ENCODE results near the gene TENT4A.
"Not testable (repeated sequence)": the region's sequence is repeated elsewhere in the genome, so short reads cannot be mapped to it uniquely, and the experiment has no call there.

Gene TENT4A

GRCh38 chr5:6773342-6774035, 60.3 kb downstream of the TENT4A start:
- DNase-seq (ENCODE audit: low spot score): no peak

GRCh38 chr5:6774207-6774606, 61.0 kb downstream of the TENT4A start:
- not testable (repeated sequence) for DNase-seq (ENCODE audit: low spot score)

DNA sequence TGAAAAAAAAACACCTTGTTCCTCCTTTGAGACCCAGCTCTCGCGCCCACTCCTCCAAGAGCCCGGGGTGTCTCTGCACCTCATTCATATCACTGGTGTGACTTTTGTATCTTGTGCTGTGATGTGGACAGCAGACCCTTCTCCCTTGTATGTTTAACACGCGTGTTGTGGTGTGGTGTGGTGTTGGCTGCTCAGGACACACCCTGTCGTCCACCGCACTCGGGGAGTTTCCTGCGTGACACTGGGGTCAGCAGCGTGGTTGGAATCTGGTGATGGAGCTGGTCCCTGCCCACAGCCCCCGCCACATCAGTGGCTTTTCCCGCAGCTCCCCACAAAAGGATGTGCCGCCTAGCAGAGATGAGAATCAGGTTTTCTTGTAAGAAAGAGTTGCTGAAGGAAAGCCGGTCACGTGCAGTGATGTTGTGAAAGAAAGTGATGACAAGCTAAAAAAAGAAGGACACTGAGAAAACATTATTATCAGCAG, 61.5 kb downstream of the TENT4A start:
- no peak for DNase-seq (ENCODE audit: low spot score)

- DNase-seq (ENCODE audit: low spot score): no peak
Observed at GRCh38 chr5:6775571-6775970, 62.3 kb downstream of the TENT4A start.

DNA sequence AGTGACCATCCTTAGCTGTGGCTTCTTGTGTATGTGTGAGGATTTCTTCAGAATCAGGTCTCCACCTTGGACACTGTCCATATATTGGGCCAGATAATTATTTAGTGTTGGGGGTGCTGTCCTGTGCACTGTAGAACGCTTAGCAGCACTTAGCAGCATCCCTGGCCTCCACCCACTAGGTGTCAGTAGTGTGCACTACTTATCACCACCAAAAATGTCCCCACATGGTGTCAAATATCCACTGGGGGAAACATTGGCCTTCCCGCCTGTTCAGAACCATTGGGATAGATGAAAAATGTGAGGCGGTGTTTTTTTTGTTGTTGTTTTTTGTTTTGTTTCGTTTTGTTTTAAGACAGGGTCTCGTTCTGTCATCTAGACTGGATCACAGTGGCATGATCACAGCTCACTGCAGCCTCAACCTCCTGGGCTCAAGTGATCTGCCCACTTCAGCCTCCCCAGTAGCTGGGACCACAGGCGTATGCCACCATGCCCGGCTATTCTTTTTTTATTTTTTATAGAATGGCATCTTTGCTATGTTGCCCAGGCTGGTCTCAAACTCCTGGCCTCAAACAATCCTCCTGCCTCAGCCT, 67.7 kb downstream of the TENT4A start:
- peak; percentile 41 for DNase-seq (ENCODE audit: low spot score)

DNA sequence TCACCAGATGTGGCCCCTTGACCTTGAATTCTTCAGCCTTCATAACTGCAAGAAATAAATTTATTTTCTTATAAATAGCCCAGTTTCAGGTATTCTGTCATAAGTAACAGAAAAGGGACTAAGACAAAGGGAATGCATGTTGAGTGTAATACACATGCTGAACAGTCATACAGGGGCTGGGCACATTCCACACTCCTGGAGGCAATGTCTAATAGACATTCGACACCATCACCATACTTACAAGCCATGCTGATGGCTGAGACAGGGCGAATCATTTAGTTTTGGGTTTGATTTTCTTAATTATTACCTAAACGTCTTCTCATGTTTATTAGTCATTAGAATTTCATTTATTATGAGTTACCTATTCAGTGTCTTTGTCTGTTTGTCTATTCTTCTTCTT, 68.5 kb downstream of the TENT4A start:
- no peak for DNase-seq (ENCODE audit: low spot score)

GRCh38 chr5:6783787-6784186, 70.6 kb downstream of the TENT4A start:
- DNase-seq (ENCODE audit: low spot score): no peak

DNA sequence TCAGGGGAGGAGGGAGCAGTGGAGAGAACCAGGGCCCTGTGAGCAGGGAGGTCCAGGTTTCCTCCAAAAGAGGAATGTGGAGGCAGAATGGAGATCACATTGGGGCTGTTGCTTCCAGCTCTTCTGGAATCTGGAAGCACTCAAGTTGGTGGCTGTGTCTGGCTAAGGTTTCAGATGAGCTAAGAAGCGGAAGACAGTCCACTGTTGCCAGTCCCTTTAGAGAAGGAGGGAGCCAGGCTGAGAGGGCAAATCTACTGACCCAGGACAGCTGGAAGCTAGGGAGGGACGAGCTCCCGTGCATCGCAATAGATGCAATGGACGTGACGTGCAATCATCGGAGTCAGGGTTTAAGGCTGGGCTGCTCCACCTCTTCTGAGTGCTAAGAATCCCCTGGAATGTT, 71.2 kb downstream of the TENT4A start:
- DNase-seq (ENCODE audit: low spot score): no peak

DNA sequence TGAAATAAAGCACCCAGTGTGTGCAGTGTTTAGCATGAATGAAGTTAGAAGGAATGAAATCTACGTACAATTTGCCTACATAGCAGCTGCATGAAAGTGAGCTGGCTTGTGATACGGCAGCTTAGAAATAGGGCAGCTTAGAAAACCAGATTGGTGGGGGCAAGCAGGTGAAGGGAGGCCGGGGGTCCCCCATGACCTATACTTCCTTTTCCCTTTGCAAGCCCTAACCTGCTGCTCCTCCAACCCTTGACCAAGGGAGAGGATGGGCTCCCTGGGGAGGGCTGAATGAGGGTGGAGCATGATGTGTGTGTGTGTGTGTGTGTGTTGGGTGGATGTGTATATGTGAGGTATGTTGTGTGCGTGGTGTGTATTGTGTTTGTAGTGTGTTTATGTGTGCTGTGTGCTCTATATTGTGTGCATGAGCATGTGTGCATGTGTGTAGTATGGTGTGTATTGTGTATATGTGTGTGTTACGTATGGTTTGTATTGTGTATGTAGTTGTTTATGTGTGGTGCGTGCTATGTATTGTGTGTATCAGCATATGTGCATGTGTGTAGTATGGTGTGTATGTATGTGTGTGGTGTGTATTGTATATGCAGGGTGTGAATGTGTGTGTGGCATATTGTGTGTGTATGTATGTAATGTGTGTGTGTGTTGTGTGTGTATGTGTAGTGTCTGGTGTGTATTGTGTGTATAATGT, 72.1 kb downstream of the TENT4A start:
- no peak for DNase-seq (ENCODE audit: low spot score)

- DNase-seq (ENCODE audit: low spot score): no peak
Observed at GRCh38 chr5:6785861-6786180, 72.6 kb downstream of the TENT4A start.

DNA sequence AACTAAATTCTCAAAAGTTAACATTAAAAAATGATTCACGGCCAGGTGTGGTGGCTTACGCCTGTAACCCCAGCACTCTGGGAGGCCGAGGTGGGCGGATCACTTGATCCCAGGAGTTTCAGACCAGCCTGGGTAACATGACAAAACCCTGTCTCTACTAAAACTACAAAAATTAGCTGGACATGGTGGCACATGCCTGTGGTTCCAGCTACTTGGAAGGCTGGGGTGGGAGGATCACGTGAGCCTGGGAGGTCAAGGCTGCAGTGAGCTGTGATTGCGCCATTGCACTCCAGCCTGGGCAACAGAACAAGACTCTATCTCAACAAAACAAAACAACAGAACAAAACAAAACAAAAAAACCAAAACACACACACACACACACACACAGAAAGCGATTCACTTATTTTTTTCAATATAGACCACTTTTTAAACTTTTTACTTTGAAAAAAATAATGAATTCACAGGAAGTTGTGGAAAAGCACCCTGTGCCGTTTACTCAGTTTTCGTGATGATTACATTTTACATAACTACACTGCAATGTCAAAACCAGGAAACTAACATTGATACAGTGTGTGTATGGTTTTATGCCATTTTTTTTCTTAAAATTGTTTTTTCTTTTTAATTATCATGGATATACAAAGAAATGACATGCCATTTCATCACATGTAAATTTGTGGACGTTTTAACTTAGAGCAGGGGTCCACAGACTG, 73.7 kb downstream of the TENT4A start:
- no peak for DNase-seq (ENCODE audit: low spot score)

GRCh38 chr5:6787941-6788340, 74.7 kb downstream of the TENT4A start:
- no peak for DNase-seq (ENCODE audit: low spot score)

GRCh38 chr5:6788439-6788838, 75.2 kb downstream of the TENT4A start:
- no peak for DNase-seq (ENCODE audit: low spot score)

DNA sequence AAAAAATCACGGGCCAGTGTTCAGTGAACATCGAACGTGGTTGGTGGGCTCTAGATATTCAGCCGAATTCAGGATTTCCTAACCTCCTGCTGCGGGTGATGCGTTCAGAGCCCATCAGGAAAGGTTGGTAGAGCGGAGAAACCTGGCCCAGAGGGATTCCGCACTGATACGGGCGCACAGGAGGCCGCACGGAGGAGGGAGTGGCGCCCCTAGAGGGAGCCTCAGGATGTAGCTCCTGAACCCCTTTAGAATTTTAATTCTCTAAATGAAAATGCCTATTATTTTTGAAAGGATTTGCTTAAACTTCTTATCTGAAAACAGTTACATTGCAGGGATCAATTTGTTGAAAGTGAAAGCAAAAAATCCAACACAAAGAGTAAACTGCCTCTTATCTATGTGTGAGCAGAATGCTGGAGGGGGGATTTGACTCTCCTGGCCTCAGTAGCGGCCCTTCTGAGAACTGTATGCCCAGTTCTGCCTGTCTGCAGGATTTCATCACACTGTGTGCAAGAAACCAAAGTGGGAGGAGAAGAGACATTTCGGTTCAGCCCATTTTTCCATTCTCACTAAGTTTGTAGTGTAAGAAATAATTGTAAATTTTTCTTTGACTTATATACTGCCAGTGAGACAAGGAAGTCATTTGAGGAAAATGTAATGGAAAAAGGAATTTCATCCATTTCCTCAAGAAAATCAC, 75.9 kb downstream of the TENT4A start:
- DNase-seq (ENCODE audit: low spot score): no peak

- no peak for DNase-seq (ENCODE audit: low spot score)
Observed at GRCh38 chr5:6790346-6790865, 77.2 kb downstream of the TENT4A start.

DNA sequence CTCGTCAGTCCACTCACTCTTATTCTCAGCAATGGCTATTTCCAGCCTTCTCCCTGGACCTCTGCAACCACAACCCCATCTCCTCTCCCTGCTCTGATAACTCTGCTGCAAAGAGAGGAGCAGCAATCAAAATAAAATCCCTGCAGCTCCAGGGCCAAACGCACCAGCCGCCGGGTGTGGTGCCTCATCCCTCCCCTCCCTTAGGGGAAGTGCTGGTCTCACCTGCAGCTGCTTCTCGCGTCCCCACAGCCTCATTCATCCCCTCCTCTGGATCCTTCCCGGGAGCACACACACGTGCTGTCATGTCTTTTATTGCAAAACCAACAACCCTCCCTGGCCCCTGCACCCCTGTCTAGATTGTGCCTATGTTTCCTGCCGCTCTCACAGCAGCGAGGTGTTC, 77.8 kb downstream of the TENT4A start:
- DNase-seq (ENCODE audit: low spot score): no peak

GRCh38 chr5:6792376-6792775, 79.1 kb downstream of the TENT4A start:
- DNase-seq (ENCODE audit: low spot score): no peak

GRCh38 chr5:6792911-6793471, 79.8 kb downstream of the TENT4A start:
- no peak for DNase-seq (ENCODE audit: low spot score)

GRCh38 chr5:6801236-6801635, 88.0 kb downstream of the TENT4A start:
- DNase-seq (ENCODE audit: low spot score): no peak

DNA sequence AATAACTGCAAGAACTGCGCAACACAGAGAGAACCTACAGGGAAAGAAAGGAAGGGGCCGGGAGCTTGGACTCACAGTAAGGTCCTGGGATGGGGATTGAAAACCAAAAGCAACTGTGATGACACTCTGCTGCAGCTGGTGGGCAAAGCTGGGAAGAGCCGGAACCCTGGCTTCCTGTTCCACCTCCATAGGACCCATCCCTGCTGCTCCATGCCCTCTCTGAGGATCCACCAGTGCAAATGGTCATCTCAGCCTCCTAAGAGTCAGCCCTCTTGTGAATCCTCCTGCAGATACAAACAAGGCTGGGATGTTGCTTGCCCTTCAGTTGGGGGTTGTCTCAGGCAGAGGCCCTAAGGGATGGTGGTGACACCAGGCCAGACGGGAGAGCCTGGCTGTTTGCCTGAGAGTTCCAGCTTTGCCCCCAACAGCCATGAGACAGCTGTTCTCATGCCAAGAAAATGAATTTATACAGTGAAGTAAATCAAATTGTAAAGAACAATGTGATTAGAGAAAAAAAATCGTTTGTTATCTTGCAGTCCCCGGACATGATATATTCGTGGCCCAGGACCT, 90.8 kb downstream of the TENT4A start:
- no peak for DNase-seq (ENCODE audit: low spot score)

DNA sequence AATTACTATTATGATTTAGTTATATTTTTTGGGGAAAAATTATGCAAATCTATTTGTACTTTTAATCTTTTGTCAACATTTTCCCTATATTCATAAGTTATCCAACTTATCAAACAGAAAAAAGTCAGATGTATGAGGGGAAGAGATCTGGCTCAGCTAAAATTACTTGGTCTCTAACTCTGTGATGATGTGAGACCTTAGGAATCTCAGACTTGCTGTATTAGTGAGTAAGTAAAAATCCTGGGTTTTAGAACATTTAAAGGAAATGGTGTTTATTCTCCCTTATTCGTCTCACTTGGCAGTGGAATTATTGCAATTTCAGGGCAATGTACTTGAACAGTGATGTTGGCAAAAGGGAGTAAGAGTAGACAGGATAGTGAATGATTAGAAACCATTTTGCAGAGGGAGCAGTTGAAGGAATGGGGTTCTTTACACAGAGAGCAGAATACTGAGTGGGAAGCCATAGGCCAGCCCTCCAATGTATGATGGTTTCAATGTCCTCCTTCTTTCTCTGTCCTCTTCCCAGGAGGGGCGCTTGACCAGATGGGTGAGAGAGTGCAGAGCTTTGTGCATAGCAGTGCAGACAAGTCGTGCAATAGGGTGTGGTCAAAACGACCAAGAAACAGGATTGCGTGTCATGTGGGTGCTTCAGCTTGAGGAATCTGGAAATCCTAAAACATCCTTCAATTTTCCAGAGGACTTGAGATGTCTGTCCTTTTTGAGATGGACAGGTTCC, 91.7 kb downstream of the TENT4A start:
- no peak for DNase-seq (ENCODE audit: low spot score)
